Gastrocnemius medialis (tissue), 4 donors: Measurements from ENCODE around the gene PSTK.

ENCODE experiments used
- POLR2A ChIP-seq, 2 donors: fragments of 450-650 bp; IDR thresholded peaks; one replicate each; pipeline ENCODE4 v1.6.1; 2017; ENCODE audit warnings: antibody characterized with exemption in 2 of 2, mild to moderate bottlenecking in 2 of 2, moderate library complexity in 2 of 2
- TF ChIP-seq, protein P1 (sequence below), 5 experiments: fragments of 450-650 bp in 3 of 5; fragments of 200-600 bp in 2 of 5; sonication (generic) in 2 of 5; IDR thresholded peaks in 4 of 5; conservative IDR thresholded peaks in 1 of 5; 1 replicate in 4 of 5; 2 replicates in 1 of 5; pipeline ENCODE4 v1.5.1; 2016 to 2019; ENCODE audit warnings: antibody characterized with exemption in 5 of 5, mild to moderate bottlenecking in 3 of 5, moderate library complexity in 3 of 5

- no peak for TF ChIP-seq POLR2A (IDR thresholded peaks at IDR 0.05)
- TF ChIP-seq, protein P1, sequence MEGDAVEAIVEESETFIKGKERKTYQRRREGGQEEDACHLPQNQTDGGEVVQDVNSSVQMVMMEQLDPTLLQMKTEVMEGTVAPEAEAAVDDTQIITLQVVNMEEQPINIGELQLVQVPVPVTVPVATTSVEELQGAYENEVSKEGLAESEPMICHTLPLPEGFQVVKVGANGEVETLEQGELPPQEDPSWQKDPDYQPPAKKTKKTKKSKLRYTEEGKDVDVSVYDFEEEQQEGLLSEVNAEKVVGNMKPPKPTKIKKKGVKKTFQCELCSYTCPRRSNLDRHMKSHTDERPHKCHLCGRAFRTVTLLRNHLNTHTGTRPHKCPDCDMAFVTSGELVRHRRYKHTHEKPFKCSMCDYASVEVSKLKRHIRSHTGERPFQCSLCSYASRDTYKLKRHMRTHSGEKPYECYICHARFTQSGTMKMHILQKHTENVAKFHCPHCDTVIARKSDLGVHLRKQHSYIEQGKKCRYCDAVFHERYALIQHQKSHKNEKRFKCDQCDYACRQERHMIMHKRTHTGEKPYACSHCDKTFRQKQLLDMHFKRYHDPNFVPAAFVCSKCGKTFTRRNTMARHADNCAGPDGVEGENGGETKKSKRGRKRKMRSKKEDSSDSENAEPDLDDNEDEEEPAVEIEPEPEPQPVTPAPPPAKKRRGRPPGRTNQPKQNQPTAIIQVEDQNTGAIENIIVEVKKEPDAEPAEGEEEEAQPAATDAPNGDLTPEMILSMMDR (IDR thresholded peaks at IDR 0.05 in 4 of 5, conservative IDR thresholded peaks at IDR 0.05 in 1 of 5), result no peak
These were observed 24.1 kb downstream of the PSTK start for GRCh38 chr10:123004298-123004697.
